ENCODE results near the gene SIPA1L3.

SIPA1L3 gene

DNA sequence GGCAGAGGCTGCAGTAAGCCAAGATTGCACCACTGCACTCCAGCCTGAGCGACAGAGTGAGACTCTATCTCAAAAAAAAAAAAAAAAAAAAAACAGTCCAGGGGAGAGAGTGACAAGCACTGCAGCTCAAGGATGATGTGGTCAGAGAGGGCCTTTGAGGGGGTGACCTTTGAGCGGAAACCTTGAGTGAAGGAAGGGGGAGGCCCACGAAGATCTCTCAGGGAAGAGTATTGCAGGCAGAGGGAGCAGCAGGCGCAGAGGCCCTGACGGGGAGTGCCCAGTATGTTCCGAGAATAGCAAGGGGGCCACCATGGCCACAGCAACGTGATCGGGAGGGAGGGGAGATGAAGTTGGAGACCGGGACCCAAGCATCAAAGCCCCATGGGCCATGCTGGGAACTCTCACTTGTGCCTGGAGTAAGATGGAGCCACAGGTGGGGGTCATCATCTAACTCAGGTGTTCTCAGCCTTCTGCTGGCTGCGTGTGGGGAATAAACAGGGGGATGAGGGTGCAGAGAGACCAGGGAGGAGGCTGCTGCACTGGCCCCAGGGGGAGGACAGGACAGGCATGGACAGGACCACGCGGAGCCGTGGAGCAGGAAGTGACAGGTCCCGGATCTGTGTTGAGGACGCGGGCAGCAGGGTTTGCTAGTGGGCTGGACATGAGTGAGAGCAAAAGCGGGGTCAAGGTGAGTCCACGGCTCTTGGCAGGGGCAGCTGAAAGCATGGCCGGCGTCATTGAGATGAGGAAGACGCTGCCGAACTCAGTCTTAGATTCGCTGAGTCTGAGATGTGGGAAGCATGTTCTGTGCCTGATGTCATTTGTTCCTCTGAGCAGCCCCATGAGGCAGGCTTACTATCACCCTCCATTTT is 256.6 kb downstream of the SIPA1L3 start:
- no peak for ATAC-seq

DNA sequence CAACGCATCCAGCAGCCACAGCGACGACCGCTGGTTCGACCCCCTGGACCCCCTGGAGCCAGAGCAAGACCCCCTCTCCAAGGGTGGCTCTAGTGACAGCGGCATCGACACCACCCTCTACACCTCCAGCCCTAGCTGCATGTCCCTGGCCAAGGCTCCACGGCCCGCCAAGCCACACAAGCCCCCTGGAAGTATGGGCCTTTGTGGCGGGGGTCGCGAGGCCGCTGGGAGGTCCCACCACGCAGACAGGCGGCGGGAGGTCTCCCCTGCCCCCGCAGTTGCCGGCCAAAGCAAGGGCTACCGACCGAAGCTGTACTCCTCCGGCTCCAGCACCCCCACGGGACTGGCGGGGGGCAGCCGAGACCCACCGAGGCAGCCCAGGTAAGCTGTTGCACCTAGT is 257.5 kb downstream of the SIPA1L3 start:
- no peak for ATAC-seq

DNA sequence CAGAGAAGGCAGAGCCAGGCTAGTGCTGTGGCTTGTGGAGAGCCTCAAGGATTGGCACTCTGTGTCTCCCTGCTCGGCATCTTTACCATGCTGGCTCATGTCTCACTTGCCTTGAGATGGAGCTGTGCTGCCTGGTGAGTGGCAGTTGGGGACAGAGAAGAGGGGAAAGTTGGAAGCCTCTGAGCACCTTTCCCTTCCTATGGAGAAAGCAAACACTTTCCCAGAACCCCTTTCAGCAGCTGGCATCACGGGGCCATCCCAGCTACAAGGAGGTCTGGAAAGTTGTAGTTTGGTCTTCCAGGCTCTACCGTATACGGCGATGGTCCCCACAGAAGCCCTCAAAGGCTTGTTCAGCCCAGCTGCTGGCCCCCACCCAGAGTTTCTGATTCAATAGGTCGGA is 258.3 kb downstream of the SIPA1L3 start:
- ATAC-seq: no peak

DNA sequence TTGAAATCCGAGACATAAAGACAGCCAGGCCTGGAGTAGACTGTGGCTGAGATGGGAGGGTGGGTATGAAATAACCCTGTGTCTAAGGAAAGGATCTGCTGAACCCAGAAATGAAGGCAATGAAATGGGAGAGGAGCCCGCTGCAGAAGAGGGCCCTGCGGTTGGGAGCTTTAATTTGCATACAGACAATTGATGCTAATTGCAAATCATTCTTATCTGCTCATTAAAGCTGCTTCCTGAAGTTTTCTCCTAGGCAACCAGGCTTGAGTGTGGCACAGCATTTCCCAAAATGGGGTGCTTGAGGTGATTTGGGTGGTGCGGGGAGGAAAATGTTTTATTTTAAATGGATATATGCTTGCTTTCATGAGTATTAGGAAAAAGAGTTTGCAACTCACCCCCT is 261.6 kb downstream of the SIPA1L3 start:
- ATAC-seq: no peak

DNA sequence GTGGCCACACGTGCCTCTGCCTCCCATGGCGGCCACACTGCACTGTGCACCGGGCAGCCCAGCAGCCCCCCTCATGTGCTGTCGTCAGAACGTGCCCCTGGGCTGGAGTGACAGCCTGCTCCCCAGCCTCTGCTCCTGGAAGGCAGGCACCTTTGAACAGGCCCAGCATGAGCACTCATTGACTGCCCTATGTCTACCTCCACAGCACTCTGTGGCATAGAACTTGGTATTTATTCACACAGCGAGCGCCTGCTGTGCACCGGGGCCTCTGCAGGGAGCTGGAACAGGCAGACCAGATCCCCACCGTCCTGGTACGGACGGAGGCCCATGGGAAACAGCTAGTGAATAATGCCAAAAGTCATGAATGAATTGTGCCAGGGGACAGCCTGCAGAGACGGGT is 263.3 kb downstream of the SIPA1L3 start:
- ATAC-seq: no peak

DNA sequence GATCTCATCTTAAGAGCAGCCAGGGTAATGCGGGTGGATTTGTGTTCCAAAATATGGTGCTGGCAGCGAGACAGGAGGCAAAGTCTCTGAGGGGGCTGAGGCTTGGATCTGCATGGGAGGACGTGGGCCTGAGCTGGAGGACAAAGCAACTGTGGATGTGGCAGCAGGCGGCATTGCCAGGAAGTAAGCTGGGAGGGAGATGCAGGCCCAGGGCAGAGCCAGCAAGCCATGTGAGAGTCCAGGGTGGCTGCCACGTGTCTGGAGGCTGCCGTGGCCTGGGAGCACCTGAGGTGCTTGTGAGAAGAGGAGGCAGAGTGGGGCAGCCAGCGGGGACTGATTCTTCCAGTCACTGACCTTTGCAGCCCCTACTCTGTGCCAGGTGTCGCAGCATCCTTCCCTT is 265.0 kb downstream of the SIPA1L3 start:
- no peak for ATAC-seq

DNA sequence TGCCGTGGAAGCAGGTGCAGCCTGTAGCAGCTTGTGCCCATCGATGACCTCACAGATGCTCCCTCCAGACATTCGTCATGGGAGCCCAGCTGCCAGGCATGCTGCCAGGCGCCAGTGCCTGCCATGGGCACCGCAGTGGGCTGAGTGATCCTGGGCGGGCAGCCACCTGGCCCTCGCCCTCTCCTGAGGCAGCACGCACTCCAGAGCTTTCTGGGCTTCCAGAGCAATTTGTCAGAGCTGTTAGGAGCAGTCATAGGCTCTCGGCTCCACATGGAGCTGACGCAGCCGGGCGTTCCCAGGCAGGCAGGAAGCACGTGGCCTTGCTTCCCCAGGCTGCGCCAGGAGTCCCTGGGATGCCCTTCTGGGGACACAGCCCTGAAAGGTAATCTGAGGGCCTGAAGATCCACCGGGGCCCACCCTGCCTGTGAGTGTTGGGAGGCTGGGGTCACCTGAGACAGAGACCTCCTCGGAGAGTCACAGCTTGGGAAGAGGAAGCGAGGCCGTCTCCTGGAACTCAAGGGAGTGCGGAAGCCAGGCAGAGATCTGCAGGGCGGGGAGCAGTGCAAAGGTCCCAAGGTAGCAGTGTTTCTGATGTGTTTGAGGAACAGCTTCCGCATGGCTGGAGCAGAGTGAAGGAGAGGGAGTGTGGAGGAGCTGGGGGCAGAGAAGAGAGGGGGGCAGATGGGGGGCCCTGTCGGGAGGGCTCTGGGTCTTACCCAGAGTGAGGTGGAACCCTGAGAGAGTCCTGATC is 266.5 kb downstream of the SIPA1L3 start:
- no peak for ATAC-seq

DNA sequence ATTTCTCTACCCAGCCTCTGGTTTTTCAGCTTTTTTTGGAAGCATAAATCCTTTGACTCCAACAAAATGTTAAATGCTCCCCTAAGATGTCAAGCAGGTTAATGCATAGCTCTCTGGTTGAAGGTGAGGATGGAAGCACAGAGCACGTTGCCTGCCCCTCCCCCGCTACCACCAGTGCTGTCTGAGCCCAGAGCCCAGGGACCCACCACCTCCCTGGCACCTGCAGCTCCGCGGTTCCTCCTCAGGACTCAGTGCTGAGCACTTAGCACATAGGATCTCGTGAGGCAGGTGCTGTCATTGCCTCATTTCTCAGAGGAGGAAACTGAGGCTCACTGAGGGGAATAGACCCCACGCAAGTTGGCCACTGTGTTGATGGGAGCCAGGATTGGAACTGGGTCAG is 268.4 kb downstream of the SIPA1L3 start:
- ATAC-seq: no peak

DNA sequence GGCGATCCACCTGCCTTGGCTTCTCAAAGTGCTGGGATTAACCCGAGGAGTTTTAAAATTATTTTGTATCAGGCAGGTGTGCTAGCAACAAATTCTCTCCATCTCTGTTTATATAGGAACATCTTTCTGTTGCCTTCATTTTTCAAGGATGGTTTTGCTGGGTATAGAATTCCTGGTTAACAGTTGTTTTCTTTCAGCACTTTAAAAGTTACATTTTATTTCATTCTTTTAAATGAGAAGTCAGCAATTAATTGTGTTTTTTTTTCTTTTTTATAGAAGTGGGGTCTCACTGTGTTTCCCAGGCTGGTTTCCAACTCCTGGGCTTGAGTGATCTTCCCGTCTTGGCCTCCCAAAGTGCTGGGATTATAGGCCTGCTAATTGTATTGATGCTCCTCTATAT is 273.1 kb downstream of the SIPA1L3 start:
- no peak for ATAC-seq

DNA sequence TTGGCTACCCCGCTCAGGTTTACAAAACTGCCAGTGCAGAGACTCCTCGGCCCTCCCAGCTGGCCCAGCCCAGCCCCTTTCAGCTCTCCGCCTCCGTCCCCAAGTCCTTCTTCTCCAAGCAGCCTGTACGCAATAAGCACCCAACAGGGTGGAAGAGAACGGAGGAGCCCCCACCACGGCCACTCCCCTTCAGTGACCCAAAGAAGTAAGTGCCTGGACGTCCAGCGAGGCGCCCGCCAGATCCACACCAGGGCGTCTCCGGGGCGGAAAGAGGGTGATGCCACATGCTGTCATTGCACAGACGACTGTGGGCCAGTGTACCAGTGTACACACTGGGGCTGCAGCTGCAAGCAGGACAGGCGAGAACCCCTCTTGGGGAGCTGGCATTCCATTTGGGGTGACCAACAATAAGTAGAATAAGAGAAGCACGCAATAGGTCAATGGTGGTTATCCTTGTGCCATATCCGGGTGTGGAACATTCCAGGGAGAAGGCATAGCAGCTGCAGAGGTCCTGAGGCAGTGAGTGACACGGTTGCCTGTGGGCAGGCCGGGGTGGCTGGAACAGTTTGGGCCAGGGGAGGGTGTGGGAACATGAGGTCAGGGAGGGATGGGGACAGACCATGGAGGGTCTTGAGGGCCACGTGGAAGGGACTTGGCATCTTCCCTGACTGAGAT is 275.7 kb downstream of the SIPA1L3 start:
- ATAC-seq: no peak

DNA sequence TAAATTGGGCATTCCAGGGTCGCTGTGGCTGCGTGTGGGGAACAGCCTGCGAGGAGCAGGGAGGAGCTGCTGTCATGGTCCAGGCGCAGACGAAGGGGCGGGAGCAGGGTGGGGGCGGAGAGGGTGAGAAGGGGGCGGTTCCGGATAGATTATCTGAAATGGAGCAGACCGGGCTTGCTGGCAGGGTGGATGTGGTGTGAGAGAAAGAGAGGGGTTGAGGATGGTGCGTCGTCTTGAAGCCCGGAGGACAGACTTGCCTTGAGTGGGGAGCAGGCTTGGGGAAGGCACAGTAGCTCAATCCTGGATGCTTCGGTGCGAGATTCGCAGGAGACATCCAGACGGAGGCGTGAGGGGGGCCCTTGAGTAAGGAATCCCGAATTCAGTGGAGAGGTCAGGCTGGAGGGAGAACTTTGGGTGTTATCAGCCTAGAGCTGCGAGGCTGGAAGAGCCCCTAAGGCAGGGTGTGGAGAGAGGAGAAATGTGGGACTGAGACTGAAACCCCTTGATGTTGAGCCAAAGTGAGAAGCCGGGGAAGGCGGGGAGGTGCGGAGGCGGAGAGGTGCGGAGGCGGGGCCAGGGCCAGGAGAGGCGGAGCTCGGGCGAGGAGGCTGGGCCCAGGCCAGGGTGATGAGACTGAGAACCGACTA is 276.4 kb downstream of the SIPA1L3 start:
- ATAC-seq: no peak

DNA sequence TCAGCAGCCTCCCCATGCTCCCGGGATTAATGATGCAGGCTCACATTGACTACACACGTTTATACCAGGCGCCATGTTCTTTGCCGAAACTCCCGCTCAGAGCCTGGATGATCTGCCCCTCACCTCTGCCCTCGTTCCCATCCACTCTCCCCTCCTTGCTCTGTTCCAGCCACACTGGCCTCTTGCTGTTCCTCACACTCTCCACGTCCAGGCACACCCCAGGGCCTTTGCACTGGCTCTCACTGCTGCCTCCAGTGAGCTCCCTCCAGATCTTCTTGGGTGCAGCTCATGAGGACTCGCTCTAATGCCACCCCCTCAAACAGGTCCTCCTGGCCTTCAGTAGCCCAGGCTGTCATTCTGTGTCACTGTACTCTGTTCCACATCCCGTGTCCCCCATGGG is 277.8 kb downstream of the SIPA1L3 start:
- ATAC-seq: no peak

DNA sequence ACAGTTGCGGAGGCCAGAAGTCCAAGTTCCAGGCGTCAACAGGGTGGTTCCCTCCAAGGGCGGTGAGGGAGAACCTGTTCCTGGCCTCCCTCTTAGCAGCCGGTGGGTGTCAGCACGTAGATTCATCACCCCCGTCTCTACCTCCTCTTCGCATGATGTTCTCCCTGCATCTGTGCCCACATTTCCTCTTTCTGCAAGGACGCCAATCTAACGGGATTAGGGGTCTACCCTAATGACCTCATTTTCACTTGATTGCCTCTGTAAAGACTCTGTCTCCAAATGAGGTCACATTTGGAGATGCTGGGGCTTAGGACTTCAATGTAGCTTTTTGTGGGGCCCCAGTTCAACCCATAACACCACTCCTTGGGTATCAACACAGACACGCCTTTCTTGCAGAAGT is 278.6 kb downstream of the SIPA1L3 start:
- ATAC-seq: no peak

DNA sequence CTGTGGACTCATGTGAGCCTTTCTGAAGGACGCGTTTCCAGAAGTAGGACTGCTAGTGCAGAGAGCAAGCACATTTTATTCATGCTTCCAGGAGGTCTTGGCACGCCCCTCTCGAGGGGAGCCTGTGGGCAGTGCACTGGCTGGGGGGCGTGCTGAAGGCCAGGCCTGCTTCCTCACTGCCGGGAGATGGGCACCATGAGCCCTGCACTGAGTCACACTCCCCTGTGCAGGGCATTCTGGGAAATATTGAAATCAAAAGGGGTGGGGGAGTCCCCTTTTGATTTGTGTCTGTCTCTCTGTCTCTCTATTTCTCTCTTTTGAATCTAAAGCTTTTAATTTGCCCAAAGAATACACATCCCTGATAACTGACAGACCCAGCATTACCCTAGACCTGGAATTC is 283.1 kb downstream of the SIPA1L3 start:
- peak; percentile 65 to 79 for ATAC-seq

DNA sequence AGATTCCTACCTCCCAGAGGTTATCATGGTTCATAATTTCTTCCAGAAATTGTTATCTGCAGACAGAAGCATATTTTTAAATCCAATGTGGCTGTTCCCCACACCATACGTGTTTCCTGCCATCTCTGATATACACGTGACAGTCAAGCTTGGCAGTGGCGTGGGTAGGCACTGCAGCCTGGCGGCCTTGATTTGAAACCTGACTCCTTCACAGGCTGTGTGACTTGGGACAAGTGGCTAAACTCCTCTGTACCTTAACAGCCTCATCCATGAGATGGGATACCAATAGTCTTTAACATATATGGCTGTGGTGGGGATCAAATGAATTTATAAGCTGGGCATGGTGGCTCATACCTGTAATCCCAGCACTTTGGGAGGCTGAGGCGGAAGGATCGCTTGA is 283.8 kb downstream of the SIPA1L3 start:
- ATAC-seq: no peak

DNA sequence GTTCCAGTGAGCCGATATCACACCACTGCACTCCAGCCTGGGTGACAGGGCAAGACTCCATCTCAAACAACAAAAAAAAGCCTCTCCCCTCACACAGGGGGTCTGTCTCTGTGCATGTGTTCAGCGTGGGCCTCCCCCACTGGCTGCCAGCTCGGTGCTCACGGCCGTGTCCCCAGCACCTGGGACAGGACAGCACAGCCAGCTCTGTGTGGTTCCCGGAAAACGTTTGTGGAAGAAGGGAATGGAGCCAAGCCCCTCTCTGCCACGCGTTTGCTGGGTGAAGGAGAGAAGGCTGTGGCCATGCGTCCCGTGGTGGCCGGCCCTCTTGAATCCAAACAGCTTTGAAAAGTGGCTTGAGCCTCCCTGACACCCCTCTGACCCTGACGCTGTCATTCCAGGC is 284.7 kb downstream of the SIPA1L3 start:
- ATAC-seq: no peak

DNA sequence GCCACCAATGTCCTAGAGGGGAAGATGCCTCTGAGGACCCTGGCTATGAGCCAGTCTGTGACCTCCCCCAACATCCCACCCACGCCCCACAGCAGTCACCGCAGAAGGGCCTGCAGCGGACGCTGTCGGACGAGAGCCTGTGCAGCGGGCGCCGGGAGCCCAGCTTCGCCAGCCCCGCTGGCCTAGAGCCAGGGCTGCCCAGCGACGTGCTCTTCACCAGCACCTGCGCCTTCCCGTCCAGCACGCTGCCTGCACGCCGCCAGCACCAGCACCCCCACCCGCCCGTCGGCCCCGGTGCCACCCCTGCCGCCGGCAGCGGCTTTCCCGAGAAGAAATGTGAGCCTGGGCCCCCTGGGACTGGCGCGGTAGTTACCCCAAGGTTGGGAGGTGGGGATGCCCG is 286.4 kb downstream of the SIPA1L3 start:
- no peak for ATAC-seq

DNA sequence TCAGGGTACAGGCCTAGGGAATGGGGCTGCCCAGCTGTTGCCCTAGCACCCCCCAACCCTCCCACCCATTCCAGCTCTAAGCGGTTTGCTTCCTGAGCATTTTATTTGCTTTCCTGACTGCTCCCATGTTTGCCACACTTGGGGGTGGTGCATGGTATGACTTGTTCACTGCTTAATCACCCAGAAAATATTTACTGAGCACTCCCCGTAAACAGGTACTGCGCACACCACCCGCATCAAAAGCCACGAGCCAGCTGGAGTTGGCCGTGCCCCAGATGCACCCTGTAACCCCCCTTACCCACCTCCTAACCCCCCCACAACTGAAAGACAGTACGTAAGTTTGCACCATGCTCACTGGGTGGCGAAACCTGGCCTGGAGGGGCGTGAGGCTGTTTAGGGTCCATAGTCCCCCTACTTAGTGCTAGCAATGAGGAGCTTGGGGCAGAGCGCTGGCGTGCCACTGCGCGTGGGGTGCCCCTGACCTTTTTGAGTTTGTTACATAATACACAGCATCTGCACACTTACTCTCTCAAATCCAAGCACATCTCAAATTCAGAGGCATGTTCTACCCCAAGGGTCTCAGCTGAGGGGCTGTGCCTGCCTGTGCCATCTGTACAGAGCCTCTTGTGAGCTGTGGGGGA is 287.2 kb downstream of the SIPA1L3 start:
- ATAC-seq: no peak

DNA sequence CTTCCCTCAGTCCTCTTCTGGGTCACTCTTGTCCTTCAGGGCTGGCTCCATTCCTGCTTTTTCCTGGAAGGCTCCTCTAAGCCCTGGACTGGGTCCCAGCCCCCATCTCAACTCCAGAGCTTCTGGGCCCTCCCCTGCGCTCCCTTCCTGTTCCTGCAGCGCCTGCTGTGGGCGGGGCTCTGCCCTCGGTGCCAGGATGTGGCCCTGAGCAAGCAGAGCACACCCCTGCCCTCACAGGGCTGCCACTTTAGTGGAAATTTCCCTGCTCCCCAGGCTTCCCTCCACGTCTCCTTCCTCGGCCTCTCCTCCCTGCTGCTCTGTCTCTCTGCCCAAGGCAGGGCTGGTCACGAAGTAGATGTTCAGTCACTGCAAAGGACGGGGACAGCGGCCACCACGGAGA is 288.2 kb downstream of the SIPA1L3 start:
- no peak for ATAC-seq

DNA sequence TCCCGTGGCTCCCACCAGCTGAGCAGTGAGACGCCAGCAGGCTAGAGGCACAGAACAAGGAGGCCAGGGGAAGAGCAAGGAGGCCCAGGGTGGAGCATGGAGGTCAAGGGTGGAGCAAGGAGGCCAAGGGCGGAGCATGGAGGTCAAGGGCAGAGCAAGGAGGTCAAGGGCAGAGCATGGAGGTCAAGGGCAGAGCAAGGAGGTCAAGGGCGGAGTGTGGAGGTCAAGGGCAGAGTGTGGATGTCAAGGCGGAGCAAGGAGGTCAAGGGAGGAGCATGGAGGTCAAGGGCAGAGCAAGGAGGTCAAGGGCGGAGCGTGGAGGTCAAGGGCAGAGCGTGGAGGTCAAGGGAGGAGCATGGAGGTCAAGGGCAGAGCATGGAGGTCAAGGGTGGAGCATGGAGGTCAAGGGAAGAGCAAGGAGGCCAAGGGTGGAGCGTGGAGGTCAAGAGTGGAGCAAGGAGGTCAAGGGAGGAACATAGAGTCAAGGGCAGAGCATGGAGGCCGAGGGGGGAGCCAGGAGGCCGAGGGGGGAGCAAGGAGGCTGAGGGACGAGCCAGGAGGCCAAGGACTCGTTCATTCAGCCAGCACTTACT is 289.3 kb downstream of the SIPA1L3 start:
- ATAC-seq: no peak

DNA sequence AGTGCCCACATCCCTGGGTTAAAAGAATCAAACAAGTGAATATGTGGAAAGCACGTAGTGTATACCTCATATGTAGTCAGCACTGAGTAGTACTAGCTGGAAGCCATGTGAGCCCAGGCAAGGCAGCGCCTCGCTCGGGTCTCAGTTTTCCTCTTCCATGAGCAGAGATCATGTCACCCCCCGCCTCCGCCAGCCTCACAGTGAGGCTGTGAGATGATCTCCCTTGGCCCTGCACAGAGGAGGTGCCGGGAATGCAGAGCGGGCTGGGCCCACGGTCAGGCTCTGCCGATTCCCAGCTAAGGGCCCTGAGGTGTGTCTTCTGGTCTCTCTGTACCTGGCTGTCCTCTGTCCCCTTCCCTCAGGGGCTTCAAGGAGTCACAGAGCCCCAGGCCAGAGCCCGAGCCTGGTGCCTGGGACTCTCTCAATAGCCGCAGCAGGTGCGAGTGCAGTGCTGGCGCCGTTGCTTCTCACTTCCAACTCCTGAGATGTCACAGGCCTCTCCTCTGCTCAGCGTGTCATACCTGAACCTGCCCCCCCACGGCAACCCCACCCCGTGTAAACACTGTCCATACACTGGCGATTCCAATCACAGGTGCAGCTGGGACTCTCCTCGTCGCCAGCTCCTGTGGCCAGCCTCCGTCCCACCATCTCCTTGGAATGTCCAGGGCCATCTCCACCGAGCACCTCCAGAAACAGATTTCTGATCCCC is 290.1 kb downstream of the SIPA1L3 start:
- ATAC-seq: no peak

All from activated CD4-positive, CD25-positive, alpha-beta regulatory T cell treated with anti-CD3 and anti-CD28 coated beads, Interleukin-2, amount 50 U/mL, for 24 hours (primary cell).